ENCODE data around the gene CDKN1B. TPM values are rescaled to one million over a fixed set of nuclear protein-coding genes. Genes with fewer than 3 reads are reported as not detected.

The CDKN1B gene
- total RNA-seq, 1 experiment from 2014 or later: 27.4 TPM

DNA sequence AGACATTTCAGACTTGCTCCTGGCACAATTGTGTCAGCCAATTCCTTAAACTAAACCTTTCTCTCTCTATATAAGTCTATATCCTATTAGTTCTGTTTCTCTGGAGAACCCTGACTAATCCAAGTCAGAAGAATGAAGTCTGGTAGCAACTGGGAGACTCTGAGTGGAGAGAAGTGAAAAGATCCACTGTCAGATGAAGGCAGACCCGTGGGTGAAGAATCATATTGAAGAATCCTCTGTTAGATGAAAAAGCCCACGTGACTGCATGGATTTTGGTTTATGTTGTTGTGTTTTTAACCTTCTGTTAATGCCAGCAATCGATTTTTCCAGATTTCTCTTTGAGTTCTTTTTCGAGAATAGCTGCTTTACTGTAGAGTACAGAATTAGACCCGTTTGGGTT, 38.8 kb downstream of the CDKN1B start:
- no peak for DNase-seq (ENCODE audit: low read depth)

DNA sequence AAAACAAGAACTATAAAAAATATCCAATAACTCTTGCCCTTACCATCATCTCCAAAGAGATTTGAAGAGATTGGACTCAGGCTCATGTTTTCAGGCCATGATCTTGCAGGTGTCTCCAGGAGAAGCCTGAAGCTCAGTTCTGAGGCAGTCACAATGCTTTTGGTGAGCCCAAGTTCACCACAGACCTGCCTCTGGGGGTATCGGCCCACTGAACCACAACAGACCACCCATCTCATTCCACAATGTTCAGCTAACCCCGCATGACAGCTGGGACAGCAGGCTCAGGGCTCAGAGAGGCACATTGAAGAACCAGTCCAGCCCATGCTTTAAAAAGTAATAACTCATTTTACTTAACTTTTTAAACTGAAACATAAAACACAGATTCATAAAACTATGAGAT, 40.0 kb downstream of the CDKN1B start:
- DNase-seq (ENCODE audit: low read depth): no peak

- DNase-seq (ENCODE audit: low read depth): no peak
Measured at GRCh38 chr12:12759234-12759915, 42.2 kb downstream of the CDKN1B start.

- DNase-seq (ENCODE audit: low read depth): no peak
Measured at GRCh38 chr12:12764824-12765223, 47.7 kb downstream of the CDKN1B start.

DNA sequence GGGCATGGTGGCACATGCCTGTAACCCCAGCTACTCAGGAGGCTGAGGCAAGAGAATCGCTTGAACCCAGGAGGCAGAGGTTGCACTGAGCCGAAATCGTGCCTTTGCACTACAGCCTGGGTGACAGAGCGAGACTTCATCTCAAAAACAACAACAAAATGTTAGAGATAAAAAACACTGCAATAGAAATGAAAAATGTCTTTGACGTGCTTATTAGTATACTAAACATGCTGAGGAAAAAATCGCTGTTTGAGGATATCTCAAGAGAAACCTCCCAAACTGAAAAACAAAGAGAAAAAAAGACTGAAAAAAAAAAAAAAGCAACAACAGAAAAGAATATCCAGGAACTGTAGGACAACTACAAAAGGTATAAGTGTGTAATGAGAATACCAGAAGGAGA, 53.1 kb downstream of the CDKN1B start:
- DNase-seq (ENCODE audit: low read depth): no peak

Other genes with a start within 250 kb of the CDKN1B start
- 0.58 and 0.80 TPM in 2 replicates for gene DUSP16, start 154.5 kb upstream of the CDKN1B start, total RNA-seq (2014; rRNA removed)
- 27.3 and 33.7 TPM in 2 replicates for gene CREBL2, start 105.5 kb upstream of the CDKN1B start, total RNA-seq (2014; rRNA removed)
- 0.34 and 0.64 TPM in 2 replicates for gene GPR19, start 21.2 kb upstream of the CDKN1B start, total RNA-seq (2014; rRNA removed)
- 8.0 and 9.3 TPM in 2 replicates for gene APOLD1, start 68.3 kb downstream of the CDKN1B start, total RNA-seq (2014; rRNA removed)
- 69.2 and 69.4 TPM in 2 replicates for gene DDX47, start 96.0 kb downstream of the CDKN1B start, total RNA-seq (2014; rRNA removed)
- gene GPRC5A, start 174.2 kb downstream of the CDKN1B start, total RNA-seq (2014; rRNA removed): 1.7 and 2.6 TPM in 2 replicates
- not detected in 2 replicates for gene GPRC5D, start 234.8 kb downstream of the CDKN1B start, total RNA-seq (2014; rRNA removed)